Neural cell (in vitro differentiated cells): ENCODE results near the gene MRPL9.

ENCODE experiments used
- EP300 ChIP-seq: fragments of 450-650 bp; conservative IDR thresholded peaks from 2 replicates; pipeline ENCODE4 v1.6.1; 2014; ENCODE audit warnings: antibody characterized with exemption, mild to moderate bottlenecking, moderate library complexity; ENCODE audit not compliant: poor library complexity, severe bottlenecking
- EZH2 ChIP-seq: fragments of 200-600, 300-800 bp; shearing (Covaris generic), sonication (generic); IDR thresholded peaks from 2 replicates; pipeline ENCODE4 v1.6.1; 2014; ENCODE audit warnings: antibody characterized with exemption, low read length, borderline replicate concordance, mild to moderate bottlenecking; ENCODE audit not compliant: insufficient read depth, poor library complexity, severe bottlenecking
- MXI1 ChIP-seq: fragments of 450-650 bp; conservative IDR thresholded peaks from 2 replicates; pipeline ENCODE4 v1.6.1; 2014; ENCODE audit warnings: antibody characterized with exemption, mild to moderate bottlenecking; ENCODE audit not compliant: poor library complexity, severe bottlenecking
- POLR2AphosphoS5 ChIP-seq: IDR thresholded peaks from 2 replicates; pipeline ENCODE4 v1.6.1; 2012
- RAD21 ChIP-seq: fragments of 450-650 bp; conservative IDR thresholded peaks from 2 replicates; pipeline ENCODE4 v1.6.1; 2014; ENCODE audit warnings: antibody characterized with exemption, mild to moderate bottlenecking, moderate library complexity
- SMC3 ChIP-seq: fragments of 450-650 bp; conservative IDR thresholded peaks from 2 replicates; pipeline ENCODE4 v1.6.1; 2014; ENCODE audit warnings: antibody characterized with exemption, mild to moderate bottlenecking, moderate library complexity; ENCODE audit not compliant: poor library complexity
- TAF1 ChIP-seq: IDR thresholded peaks from 2 replicates; pipeline ENCODE4 v1.6.1; 2012; ENCODE audit warnings: low read depth
- TF ChIP-seq, protein P1 (sequence below): fragments of 450-650 bp; IDR thresholded peaks from 2 replicates; pipeline ENCODE4 v1.5.1; 2014; ENCODE audit warnings: antibody characterized with exemption, mild to moderate bottlenecking, moderate library complexity; ENCODE audit not compliant: poor library complexity, severe bottlenecking

DNA sequence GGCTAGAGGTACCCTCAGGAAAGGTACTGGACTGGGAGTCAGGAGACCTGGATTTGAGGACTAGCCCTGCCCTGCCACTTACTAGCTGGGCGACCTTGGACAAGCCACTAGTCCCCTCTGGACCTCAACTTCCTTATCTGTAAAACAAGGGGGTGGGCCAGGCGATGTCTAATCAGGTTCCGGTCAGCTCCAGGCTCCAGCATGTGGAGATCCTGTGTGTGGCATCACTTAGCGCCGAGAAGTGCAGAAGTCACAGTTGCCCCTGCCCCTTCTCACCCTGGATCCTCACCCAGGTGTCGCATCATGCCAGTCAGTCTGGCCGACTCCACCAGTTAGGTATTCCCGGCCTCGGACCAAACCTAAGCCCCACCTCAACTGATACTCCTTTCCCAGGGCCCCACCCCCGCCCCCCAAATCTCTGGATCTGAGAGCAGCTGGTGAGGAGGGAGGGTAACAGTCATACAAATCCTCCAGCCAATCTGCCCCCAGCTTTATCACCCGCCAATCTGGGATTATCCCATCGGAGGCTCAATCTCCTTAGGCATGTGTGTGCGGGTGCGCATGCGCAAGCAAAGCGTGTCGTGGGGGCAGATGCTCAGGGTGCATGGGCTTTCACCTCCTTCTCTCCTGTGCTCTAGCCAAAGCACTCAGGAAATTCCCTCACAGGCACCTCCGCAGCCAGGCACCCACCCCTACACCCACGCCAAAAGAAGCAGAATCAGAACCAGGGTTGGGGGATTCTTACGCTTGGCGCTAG is 52.1 kb downstream of the MRPL9 start:
- TF ChIP-seq, protein P1, sequence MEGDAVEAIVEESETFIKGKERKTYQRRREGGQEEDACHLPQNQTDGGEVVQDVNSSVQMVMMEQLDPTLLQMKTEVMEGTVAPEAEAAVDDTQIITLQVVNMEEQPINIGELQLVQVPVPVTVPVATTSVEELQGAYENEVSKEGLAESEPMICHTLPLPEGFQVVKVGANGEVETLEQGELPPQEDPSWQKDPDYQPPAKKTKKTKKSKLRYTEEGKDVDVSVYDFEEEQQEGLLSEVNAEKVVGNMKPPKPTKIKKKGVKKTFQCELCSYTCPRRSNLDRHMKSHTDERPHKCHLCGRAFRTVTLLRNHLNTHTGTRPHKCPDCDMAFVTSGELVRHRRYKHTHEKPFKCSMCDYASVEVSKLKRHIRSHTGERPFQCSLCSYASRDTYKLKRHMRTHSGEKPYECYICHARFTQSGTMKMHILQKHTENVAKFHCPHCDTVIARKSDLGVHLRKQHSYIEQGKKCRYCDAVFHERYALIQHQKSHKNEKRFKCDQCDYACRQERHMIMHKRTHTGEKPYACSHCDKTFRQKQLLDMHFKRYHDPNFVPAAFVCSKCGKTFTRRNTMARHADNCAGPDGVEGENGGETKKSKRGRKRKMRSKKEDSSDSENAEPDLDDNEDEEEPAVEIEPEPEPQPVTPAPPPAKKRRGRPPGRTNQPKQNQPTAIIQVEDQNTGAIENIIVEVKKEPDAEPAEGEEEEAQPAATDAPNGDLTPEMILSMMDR, result no peak
- TF ChIP-seq POLR2AphosphoS5 (no peak), EZH2 (no peak), RAD21 (no peak), SMC3 (no peak), TAF1 (no peak), MXI1 (no peak), EP300 (no peak)
